Measurements from ENCODE around the gene MYH15. TPM values are rescaled to one million over a fixed set of nuclear protein-coding genes. Genes with fewer than 3 reads are reported as not detected.

MYH15 gene
- total RNA-seq, 1 donor: 0.84 TPM

- Histone ChIP-seq H3K9me3 (ENCODE audit: low read depth, low read length) (no peaks in the 10 kb centered on the region), H3K4me3 (ENCODE audit: low read length) (no peak overlapping the region), H3K27me3 (ENCODE audit: insufficient read depth, low read length) (no peaks in the 10 kb centered on the region), H3K4me1 (ENCODE audit: insufficient read depth, low read length) (no peaks in the 10 kb centered on the region)
These were observed 76.5 kb downstream of the MYH15 start for GRCh38 chr3:108433928-108434327.

- Histone ChIP-seq H3K27me3 (ENCODE audit: insufficient read depth, low read length) (no peaks in the 10 kb centered on the region), H3K4me3 (ENCODE audit: low read length) (no peak overlapping the region), H3K9me3 (ENCODE audit: low read depth, low read length) (no peaks in the 10 kb centered on the region), H3K4me1 (ENCODE audit: insufficient read depth, low read length) (no peaks in the 10 kb centered on the region)
These were observed 78.0 kb downstream of the MYH15 start for GRCh38 chr3:108432431-108432830.

DNA sequence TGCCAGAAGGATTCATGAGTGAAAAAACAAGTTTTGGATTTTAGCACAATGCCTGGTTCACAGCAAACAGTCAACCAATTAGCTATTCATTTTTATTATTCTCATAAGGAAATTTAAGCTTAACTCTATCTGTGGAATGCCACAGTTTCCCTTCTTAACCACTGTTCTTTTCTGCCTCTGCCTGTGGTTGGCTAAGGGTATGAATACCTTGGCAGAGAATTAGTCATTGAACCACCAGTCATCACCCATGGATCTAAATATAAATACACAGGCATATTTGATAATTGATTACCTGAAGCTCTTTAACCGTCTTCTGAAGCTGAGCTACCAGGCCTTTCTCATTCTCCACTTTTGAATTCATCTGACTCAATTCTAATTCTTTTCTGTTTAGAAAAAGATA is 79.9 kb downstream of the MYH15 start:
- Histone ChIP-seq H3K9me3 (ENCODE audit: low read depth, low read length) (no peaks in the 10 kb centered on the region), H3K4me1 (ENCODE audit: insufficient read depth, low read length) (no peaks in the 10 kb centered on the region), H3K27me3 (ENCODE audit: insufficient read depth, low read length) (no peaks in the 10 kb centered on the region), H3K4me3 (ENCODE audit: low read length) (no peak overlapping the region)

DNA sequence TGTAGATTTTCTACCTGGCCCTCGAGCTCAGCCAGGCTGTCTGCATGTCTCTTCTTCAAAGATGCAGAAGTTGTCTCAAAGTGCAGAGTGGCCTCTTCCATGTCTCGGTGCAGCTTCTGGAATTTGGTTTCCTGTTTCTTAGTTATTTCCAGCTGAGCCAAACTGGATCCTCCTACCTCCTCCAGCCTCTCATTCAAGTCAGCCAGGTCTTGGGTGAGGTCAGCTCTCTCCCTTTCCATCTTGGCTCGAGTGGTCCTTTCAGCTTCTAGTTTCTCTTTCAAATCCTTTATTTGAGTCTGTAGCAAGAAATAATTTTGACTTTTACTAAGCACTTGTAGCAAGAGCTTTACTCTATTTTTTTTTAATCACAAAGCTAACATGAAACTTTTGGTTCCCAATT is 81.8 kb downstream of the MYH15 start:
- Histone ChIP-seq H3K9me3 (ENCODE audit: low read depth, low read length) (no peaks in the 10 kb centered on the region), H3K27me3 (ENCODE audit: insufficient read depth, low read length) (no peaks in the 10 kb centered on the region), H3K4me1 (ENCODE audit: insufficient read depth, low read length) (no peaks in the 10 kb centered on the region), H3K4me3 (ENCODE audit: low read length) (no peak overlapping the region)

GRCh38 chr3:108420926-108421325 is 89.5 kb downstream of the MYH15 start:
- Histone ChIP-seq H3K4me3 (ENCODE audit: low read length) (no peak overlapping the region), H3K9me3 (ENCODE audit: low read depth, low read length) (no peaks in the 10 kb centered on the region), H3K27me3 (ENCODE audit: insufficient read depth, low read length) (no peaks in the 10 kb centered on the region)

GRCh38 chr3:108416111-108416869 is 94.1 kb downstream of the MYH15 start:
- Histone ChIP-seq H3K4me1 (ENCODE audit: insufficient read depth, low read length) (no peaks in the 10 kb centered on the region), H3K4me3 (ENCODE audit: low read length) (no peak overlapping the region), H3K9me3 (ENCODE audit: low read depth, low read length) (no peaks in the 10 kb centered on the region), H3K27me3 (ENCODE audit: insufficient read depth, low read length) (no peaks in the 10 kb centered on the region)

More at GRCh38 chr3:108420926-108421325, 89.5 kb downstream of the MYH15 start:
- H3K4me1 ChIP-seq (ENCODE audit: insufficient read depth, low read length): no peaks in the 10 kb centered on the region

DNA sequence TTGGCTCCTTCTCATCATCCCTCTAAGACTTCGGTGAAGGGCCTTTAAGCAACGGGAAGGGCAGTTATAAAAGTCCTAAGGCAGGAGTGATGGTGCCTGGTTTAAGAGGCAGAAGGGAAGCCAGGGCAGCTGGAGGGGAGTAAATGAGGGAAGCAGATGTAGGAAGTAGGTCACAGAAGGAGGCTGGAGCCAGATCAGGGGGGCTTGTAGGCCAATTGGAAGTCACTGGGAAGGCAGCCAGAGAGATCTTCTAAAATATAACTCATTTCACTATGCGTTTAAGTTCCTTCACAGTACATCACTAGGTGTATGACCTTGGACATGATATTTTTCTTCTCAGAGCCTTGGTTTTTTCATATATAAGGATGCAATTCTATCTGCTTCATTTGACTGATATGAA is 94.7 kb downstream of the MYH15 start:
- Histone ChIP-seq H3K4me3 (ENCODE audit: low read length) (no peak overlapping the region), H3K9me3 (ENCODE audit: low read depth, low read length) (no peaks in the 10 kb centered on the region), H3K27me3 (ENCODE audit: insufficient read depth, low read length) (no peaks in the 10 kb centered on the region), H3K4me1 (ENCODE audit: insufficient read depth, low read length) (no peaks in the 10 kb centered on the region)

DNA sequence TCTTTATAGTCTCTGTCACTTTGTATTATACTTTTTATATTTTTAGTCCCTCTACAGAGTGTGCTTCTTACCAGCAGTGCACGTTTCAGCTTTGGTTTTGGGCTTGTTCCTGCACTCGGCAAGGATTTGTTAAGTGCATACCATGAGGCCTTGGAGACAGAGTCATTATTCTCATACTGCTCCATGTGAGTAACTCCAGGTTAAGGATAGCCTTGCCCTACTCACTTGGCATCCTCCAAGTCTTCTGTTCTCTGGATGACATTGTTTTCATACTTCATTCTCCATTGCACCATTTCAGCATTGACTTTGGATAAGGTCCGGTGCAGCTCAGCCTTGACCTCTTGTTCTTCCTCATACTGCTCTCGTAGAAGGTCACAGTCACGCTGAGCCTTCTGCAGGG is 96.4 kb downstream of the MYH15 start:
- Histone ChIP-seq H3K4me3 (ENCODE audit: low read length) (no peak overlapping the region), H3K4me1 (ENCODE audit: insufficient read depth, low read length) (no peaks in the 10 kb centered on the region), H3K27me3 (ENCODE audit: insufficient read depth, low read length) (no peaks in the 10 kb centered on the region), H3K9me3 (ENCODE audit: low read depth, low read length) (no peaks in the 10 kb centered on the region)

- Histone ChIP-seq H3K9me3 (ENCODE audit: low read depth, low read length) (no peaks in the 10 kb centered on the region), H3K4me3 (ENCODE audit: low read length) (no peak overlapping the region), H3K27me3 (ENCODE audit: insufficient read depth, low read length) (no peaks in the 10 kb centered on the region), H3K4me1 (ENCODE audit: insufficient read depth, low read length) (peaks cover 13% of the 10 kb centered on the region)
These were observed 98.2 kb downstream of the MYH15 start for GRCh38 chr3:108412121-108412750.

GRCh38 chr3:108410531-108410984 is 99.8 kb downstream of the MYH15 start:
- H3K9me3 ChIP-seq (ENCODE audit: low read depth, low read length): no peaks in the 10 kb centered on the region
- peaks cover 29% of the 10 kb centered on the region for H3K4me1 ChIP-seq (ENCODE audit: insufficient read depth, low read length)
- no peak overlapping the region for H3K4me3 ChIP-seq (ENCODE audit: low read length)
- no peaks in the 10 kb centered on the region for H3K27me3 ChIP-seq (ENCODE audit: insufficient read depth, low read length)

- Histone ChIP-seq H3K27me3 (ENCODE audit: insufficient read depth, low read length) (no peaks in the 10 kb centered on the region), H3K4me3 (ENCODE audit: low read length) (no peak overlapping the region)
These were observed 100.6 kb downstream of the MYH15 start for GRCh38 chr3:108409800-108410178.

DNA sequence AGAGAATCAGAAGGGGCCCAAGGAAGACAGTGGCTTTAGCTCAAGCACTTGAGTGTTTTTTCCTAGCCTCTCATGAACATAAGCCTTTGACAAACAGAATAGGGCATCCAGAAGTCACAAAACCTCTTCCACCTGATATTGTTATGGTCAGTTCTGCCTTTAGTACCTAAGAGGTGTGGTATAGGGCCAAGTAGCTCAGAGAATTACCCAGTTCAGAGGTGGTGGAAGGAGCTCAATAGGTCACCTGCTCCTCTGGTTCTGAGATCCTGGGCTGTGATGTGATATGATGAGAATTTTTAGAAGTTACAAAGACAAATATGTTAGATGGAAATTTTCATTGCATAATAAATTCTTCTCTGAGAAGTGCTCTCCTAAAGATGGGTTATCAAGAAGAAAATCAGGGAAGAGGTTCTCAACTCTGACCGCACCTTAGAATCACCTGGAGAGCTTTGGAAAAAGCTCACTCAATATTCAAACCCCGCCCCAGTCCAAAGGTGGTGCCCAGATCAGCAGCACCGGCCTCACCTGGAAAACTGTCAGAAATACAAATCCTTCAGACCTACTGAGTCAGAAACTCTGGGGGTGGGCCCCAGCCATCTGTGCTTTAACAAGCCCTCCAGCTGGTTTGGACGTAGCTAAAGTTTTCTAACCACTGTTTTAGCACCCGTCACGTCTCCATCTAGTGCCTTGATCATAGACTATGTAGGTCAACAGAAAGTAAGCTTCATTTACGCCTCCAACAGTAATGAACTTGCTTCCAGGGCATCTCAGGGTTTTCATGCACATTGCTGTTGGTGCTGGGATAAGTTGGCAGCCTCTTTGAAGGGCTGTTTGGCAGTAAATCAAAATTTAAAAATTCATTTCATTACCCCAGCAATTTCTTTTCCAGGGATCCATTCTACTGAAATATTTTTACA is 101.3 kb downstream of the MYH15 start:
- Histone ChIP-seq H3K4me3 (ENCODE audit: low read length) (no peak overlapping the region), H3K27me3 (ENCODE audit: insufficient read depth, low read length) (no peaks in the 10 kb centered on the region), H3K4me1 (ENCODE audit: insufficient read depth, low read length) (peaks cover 29% of the 10 kb centered on the region), H3K9me3 (ENCODE audit: low read depth, low read length) (no peaks in the 10 kb centered on the region)

More at GRCh38 chr3:108409800-108410178, 100.6 kb downstream of the MYH15 start:
- H3K9me3 ChIP-seq (ENCODE audit: low read depth, low read length): no peaks in the 10 kb centered on the region
- peaks cover 29% of the 10 kb centered on the region for H3K4me1 ChIP-seq (ENCODE audit: insufficient read depth, low read length)

- Histone ChIP-seq H3K9me3 (ENCODE audit: low read depth, low read length) (no peaks in the 10 kb centered on the region), H3K4me3 (ENCODE audit: low read length) (no peak overlapping the region), H3K4me1 (ENCODE audit: insufficient read depth, low read length) (peaks cover 29% of the 10 kb centered on the region), H3K27me3 (ENCODE audit: insufficient read depth, low read length) (no peaks in the 10 kb centered on the region)
These were observed 102.5 kb downstream of the MYH15 start for GRCh38 chr3:108407886-108408285.

GRCh38 chr3:108406661-108407206 is 103.7 kb downstream of the MYH15 start:
- Histone ChIP-seq H3K9me3 (ENCODE audit: low read depth, low read length) (no peaks in the 10 kb centered on the region), H3K4me1 (ENCODE audit: insufficient read depth, low read length) (peaks cover 29% of the 10 kb centered on the region), H3K27me3 (ENCODE audit: insufficient read depth, low read length) (no peaks in the 10 kb centered on the region), H3K4me3 (ENCODE audit: low read length) (no peak overlapping the region)

Measured in mononuclear cell (primary cell).